ENCODE data around the gene ODAD3.
"Not testable (repeated sequence)": the region's sequence is repeated elsewhere in the genome, so short reads cannot be mapped to it uniquely, and the experiment has no call there.

ODAD3 gene

DNA sequence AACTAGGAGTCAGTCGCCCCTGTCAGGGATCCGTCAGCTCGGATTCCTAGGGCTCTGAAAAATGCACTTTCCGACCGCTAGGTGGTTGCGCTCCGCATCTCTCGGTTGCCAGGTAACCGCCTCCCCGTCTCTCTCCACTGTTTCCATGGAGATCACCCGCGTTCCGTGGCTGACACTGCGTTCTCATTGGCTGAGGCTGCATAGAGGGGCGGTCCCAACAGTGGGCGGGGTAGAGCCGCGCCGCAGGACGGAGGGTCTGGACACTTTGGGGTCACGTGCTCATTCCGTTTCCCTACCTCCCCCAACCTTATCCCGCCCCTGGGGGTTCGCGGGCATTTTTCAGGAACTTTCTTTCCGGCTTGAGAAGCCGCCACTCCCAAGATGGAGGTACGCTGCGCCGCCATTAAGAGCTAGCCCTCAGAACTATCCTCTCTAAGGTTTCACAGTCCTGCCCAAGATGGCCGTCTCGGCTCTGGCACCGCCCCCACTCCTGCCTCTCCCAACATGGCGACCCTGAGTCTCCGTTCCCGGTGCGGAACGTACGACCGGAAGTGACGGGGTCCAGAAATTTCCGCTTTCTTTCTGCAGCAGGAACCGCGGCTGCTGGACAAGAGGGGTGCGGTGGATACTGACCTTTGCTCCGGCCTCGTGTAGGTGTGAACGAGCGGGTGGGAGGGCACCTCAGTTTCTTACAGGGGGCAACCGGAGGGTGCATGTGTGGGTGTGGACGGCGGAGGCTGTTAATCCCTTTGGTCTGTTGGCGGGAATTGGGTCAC, at the start of gene ODAD3, which contains the start of gene PRKCSH:
Gene ODAD3, minus strand, starts transcription at position 65 of the 776 bp plus-strand sequence. CDS start 105 bp downstream, outside the sequence.
Gene PRKCSH, plus strand, starts transcription at position 579 of the 776 bp plus-strand sequence. CDS start 483 bp downstream, outside the sequence.
- peak; percentile 99 for DNase-seq

DNA sequence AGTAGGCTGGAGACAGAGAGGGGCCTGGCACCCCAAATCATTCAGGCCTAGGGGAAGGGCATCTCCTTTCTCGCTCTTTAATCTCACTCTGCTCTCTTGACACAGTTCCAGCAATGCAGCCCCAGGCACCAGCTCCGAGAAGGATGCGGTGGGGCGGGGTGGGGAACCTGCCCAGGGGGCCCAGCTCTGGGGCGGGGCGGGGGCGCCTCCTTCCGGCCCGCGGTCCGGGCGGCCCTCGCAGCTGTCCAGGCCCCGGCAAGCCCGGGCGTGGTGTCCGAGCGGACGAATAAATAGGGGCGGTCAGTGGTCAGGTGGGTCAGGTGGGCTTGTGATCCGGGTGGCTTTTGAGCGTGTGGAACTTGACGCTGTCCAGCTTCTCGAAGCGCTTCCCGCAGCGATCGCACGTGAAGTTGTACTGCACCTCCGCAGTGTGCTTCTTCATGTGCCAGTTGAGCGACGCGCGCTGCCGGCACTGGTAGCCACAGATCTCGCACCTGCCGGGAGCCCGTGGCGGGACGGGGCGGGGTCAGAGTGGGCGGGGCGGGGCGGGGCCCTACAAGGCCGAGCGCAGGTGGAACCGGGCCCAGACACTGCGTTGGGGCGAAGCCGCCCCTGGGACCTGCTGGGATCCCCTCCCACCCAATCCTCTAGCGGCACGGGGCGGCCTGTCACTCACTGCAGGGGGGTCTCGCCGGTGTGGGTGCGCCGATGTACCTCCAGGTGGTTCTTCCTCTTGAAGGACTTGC, 48.6 kb upstream of the ODAD3 start:
- no peak for DNase-seq

DNA sequence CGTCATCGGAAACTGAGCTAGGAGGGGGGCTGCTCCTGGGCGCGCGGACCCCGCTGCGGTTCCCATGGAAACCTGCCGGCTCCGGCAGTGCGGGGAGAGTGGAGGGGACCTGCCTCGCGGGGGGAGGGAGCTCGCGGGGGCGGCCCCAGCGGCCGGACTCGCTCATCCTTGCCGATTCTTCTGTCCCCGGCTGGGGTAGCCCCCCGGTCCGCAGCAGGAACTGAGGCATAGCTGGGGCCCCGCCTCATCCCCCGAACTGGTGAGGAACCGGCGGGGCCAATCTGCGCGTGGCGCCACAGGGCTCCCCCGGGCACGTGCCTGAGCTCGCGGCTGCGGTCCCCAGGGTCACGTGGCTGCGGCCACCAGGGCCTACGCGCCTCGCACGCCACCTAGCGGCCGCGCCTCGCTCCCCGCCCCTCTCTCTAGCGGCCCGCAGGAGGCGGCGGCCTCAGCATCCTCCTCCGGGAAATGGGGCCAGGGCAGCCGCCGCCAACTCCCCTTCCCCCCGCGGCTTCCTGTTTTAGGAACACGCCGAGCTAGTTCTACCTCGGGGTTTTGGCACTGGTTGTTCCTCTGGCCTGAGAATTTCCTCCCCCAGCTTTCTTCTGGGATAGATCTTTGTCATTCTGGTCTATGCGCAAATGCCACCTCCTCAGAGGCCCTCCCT, 47.6 kb upstream of the ODAD3 start:
- DNase-seq = peak; percentile 81

DNA sequence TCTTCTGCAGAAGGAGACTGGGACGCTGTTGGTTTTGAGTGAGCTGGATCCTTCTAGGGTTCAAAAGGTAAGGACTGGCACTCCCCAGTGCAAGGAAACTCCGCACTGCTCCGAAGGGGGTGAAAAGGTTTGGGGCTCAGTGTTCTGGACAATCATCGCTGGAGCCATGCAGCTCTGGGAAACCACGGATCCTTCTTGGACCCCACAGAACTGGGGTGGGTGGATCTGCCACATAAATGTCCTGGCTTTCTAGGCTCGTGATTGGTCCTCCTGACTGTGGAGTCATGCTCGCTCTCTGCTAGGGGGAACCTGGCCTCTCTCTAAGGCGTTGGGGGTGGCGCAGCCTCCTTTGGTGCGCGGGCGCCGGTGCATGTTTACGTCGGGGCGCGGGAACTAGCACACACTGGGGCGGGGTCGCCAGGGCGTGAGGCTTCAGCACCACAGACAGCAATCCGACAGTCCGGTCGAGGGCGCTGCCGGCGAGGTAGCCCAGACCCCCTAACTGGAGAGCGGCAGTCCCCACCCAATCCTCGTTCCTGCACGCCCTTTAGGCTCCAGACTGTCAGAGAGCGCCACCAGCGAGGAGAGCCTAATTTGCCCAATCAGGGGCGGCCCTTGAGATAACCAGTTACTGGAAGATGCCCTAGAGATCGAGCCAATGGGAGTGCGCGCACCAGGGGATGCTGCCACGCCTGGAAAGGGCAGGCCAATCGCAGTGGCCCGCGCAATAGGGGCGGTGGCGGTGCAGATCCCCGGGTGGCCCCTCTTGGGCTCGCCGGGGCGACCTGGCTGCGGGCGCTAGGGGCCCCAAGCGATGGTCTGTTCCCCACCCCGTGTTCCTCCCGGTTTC, 46.8 kb upstream of the ODAD3 start:
- peak; percentile 84 for DNase-seq

DNA sequence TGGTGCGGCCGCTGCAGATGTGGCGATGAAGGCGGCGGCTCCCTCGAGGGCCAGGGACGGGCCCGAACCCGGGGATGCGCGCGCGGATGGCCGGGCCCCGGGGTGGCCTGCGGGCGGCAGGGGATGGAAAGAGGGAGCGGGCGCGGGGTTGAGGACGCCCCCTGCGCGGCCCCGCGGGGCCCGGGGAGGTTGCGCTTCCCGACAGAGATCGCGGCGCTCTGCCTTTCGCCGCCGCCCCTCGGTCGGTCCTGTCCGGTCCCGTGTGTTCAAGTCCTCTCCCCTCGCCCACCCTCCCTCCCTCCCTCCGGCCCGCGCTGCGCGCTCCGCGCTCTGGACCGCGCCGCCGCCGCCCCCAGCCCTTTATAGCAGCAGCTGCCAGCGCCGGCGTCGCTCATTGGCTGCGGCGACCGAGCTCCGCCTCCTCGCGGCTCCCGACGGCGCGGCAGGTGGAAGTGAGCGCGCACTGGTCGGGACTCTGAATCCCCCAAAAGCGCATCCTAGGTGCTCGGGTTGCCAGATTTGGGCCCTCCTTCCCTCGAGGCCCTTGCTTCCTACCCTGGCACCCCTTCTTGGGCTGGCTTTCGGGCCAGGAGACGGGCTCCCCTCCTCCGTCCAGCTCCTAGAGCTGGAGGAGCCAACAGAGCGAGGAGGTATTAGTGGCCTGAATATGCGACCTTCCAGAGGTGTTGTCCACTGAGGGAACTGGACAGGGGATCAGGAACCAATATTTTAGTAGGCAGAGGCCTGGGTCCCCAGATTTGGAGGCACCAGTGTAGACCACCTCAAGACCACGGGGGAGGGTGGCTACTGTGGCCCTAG, 46.0 kb upstream of the ODAD3 start, which contains the start of gene ELAVL3:
Gene ELAVL3, minus strand, starts transcription at position 332 of the 819 bp plus-strand sequence. CDS start 438 bp downstream, outside the sequence.
- DNase-seq = peak; percentile 68

DNA sequence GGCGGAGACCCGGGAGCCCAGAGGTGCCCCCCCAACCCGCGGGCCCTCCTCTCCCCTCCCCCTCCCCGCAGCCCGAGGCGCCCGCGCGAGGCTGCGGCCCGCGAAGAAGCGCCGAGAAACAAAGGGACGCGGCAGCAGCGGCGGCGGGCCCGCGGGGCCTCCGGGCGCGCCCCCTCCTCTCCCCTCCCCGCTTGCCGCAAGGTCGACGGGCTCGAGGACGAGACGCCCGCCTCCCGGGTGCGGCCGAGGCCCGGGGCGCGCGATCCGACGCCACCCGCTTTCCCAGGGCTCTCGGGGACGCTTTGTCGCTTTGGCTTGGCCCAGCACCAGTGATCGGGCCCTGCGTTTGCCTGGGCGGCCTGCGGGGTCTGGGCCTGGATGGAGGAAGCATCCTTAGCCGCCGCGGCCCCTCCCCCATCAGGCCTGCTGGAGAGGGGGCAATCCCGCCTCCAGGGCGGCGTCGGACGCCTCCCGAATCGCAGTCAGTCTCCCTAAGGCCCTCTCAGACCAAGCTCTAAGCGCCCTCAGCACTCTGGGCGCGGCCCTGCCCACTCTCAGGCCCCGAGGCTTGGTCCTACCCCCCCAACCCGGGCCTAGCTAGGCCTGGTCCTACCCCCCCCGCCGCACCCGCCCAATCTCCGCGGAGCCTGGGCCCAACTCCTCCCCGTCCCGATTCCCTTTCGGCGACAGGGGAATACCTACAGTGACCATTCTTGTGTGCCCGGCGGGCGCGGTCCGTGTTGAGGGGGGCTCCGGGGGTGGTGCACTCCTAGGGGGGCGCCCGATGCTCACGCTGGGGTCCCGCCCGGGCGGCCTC, 45.2 kb upstream of the ODAD3 start:
- no peak for DNase-seq

DNA sequence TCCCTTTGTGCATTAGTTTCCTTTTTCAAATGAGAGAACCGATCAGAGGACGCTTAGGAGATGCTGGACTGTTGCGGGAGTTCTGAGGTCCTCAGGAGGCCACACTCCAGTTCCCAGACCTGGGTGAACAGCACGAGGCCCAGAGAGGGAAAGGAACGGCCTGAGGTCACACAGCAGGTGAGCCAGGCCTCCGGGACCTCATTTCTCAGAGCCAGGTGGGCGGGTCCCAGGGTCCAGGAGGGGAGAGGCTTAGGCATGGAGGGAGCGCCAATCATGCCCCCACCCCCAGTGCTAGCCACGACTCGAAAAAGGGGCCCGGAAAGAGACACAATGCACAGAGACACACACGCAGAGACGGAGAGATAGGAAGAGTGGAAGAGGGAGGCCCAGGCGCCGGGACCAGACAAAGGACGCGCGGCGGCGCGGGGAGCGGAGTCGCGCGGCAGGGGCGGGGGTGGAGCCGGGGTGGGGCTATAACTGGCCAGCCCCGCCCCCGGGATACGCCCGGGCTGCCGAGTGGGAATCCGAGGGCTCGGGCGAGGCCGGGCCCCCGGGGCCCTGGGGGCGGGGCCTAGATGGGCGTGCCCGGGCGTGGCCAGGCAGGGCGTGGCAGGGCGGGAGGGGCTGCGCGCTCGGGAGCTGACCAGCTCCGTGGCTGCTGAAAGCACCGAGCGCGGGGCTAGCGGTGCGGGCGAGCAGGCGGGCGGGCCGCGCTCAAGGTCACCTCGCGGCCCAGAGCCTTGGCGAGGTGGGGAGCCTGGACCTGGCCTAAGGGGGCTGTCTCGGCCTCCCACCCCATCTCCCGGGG, 44.4 kb upstream of the ODAD3 start:
- no peak for DNase-seq

DNA sequence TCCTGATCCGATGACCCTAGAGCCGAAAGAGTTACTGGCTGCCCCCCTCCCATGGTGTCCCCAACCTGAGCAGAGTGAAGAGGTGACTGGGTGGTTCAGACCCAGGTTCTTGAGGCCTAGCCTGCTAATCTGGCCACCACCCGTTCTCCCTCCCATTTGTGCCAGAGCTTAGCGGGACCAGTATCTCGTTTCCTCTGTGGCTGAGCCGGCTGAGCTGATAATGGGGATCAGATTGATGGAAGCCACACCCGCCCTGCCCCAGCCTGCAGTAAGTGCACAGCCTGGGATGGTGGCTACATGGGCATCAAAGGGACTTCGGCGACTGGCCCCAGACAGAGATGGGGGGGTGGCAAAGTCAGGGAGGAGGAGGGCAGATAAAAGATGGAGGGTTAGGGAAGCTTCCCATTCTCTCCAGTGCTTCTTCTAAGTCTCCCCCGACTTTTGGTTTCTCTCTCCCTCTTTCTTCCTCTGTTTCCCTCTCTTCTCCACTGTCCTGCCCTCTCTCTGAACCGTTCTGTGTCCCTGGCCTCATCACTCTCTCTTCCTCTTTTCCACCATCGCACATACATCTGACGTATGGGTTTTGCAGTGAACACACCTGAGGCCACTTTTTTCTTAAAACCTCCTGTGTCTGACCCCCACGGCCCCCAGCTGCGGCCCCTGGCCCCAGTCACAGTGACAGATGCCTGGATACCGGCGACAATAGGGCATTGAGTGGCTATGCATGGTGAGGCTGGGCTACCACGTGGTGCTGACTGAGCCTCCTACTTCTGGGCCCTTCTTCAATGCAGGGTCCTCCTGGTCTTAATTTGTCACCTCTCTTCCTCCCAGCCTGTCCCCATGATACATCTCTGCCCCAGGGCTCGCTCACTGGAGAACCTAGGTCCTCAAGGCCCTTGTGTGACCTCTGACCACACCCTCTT, 43.5 kb upstream of the ODAD3 start:
- no peak for DNase-seq

DNA sequence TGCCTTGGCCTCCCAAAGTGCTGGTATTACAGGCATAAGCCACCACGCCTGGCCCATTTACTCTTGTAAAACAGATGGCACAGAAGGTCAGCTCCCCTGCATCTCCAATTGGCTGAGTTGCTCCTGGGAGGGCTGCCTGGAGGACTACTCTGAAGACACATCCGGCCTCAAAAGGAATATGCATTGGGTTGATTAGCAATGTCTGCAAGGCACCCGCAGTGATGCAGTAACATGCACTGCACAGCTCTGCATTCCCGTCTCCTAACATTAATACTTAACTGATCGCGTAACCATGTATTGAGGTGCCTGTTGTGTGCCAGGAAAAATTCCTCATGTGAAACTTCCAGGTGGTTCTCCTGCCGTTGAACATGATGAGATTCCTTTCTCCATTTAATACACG, 40.9 kb upstream of the ODAD3 start:
- DNase-seq = no peak

DNA sequence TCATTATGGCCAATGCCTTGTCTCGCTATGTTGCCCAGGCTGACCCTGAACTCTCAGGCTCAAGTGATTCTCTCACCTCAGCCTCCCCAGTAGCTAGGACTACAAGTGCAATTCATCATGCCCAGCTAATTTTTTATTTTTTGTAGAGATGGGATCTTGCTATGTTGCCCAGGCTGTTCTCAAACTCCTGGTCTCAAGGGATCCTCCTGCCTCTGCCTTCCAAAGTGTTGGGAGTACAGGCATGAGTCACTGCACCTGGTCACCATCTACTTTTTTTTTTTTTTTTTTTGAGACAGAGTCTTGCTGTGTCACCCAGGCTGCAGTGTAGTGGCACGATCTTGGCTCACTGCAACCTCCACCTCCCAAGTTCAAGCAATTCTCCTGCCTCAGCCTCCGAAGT, 40.4 kb upstream of the ODAD3 start:
- not testable (repeated sequence) for DNase-seq

DNA sequence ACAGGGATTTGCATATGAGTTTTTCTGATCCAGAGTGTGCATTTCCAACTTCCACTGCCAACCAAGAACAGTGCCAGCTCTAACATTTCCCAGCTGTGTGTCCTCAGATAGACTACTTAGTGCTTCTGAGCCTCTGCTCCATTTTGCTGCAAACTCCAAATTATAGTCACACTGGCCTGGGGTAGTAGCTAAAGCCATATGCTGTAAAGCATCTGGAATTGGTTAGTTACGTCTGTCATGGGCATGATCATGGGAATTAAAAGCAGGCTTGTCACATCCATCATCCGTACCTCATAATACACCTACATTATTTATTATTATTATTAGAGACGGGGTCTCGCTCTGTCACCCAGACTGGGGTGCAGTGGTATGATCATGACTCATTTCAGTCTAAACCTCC, 38.8 kb upstream of the ODAD3 start:
- no peak for DNase-seq

DNA sequence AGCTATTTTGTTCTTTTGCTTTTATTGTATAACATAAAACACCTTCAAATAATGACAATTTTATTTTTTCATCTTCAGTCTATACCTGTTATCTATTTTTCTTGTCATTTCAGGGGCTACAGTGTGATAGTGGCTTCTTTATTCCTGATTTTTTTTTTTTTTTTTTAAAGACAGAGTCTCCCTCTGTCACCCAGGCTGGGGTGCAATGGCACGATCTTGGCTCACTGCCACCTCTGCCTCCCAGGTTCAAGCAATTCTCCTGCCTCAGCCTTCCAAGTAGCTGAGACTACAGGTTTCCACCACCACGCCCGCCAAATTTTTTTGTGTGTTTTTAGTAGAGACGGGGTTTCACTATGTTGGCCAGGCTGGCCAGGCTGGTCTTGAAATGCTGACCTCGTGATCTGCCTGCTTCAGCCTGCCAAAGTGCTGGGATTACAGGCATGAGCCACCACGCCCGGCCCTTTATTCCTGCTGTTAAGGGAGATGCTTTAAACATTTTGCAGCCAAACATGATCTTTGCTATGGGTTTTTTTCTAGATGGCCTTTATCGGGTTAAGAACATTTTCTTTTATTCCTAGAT, 33.4 kb upstream of the ODAD3 start:
- DNase-seq = not testable (repeated sequence)

DNA sequence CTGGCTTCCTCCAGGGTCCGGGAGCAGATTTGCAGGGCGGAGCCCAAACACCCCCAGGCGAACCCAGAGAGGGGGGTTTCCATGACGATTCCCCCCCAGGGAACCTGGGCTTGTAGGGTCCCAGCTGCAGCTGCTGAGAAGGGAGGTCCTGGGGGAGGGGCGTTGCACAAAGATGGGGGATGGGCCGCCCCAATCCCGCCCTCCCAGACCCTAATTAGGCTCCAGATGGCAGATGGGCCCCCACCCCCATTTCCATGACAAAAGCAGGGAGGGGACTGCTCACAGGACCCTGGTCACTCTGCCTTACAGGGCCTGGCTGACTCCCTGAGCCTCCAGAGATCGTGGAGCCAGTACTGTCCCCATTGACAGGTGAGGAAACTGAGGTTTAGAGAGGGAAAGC, 30.7 kb upstream of the ODAD3 start:
- no peak for DNase-seq

DNA sequence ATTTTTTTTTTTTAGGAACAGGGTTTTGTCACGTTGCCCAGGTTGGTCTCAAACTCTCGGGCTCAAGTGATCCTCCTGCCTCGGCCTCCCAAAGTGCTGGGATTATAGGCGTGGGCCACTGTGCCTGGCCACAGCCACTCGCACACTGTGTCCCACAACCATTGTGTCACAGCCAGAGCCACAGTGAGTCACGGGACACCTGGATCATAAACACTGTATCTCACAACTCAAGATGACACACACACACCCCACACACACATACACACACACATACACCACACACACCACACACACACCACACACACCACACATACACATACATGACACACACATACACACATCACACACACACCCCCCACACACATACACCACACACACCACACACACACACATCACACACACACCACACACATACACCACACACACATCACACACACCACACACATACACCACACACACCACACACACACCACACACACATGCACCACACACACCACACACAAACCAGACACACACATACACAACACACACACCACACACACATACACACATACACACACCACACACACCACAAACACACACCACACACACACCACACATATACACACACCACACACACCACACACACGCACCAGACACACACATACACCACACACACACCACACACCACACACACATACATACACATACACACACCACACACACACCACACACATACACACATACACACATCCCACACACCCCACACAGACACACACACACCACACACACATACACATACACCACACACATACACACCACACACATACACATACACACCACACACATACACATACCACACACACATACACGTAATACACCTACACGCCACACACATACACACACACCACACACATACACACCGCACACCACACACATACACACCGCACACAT, 29.7 kb upstream of the ODAD3 start:
- no peak for DNase-seq

DNA sequence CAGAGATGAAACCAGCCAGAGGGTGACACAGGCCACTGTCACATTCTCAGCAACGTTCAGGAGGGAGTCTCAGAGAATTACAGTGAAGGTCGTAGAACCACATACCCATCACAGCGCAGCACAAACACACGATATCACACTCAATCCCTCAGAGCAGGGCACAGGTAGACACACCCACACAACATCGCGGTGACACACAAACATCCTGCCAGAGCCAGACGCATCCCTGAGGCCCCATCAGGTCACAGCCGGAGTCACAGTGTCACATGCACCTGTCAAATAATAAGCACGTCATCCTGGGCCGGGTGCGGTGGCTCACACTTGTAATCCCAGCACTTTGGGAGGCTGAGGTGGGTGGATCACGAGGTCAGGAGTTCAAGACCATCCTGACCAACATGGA, 28.5 kb upstream of the ODAD3 start:
- DNase-seq = no peak

DNA sequence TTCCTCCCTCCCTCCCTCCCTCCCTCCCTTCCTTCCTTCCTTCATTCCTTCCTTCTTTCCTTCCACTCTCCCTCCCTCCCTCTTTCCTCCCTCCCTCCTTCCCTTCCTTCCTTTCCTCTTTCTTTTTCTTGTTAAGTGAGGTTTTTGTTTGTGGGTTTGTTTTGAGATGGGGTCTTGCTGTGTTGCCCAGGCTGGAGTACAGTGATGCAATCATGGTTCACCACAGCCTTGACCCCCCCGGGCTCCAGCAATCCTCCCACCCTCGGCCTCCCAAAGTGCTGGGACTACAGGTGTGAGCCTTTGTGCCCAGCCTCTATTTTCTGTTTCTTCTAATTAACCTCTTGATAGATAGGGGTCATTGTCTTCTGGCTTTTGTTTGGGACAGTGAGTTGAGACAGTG, 26.5 kb upstream of the ODAD3 start:
- DNase-seq = no peak

DNA sequence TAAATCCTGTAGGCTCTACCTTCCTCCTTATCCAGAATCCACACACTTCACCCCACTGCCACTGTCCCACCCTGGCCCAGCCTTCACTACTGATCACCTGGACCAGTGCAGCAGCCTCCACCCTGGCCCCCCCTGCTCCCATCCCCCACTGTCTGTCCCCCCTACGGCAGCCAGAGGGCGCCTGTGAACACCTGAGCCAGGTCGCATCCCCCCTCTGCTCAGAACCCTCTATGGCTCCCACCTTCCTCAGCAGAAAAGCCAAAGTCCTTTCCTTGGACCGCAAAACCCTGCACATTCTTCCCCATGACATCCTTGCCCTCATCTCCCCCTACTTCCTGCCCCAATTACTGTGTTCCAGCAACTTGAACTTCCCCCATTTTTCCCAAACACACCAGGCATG, 25.3 kb upstream of the ODAD3 start:
- no peak for DNase-seq
